C4-2B (cell line): Measurements from ENCODE around the gene SDHA.

Experiments used
- ZFX ChIP-seq: fragments of 450-650 bp; IDR thresholded peaks from 2 replicates; pipeline ENCODE4 v1.6.1; 2017
- TF ChIP-seq, protein P1 (sequence below): fragments of 450-650 bp; conservative IDR thresholded peaks from 2 replicates; pipeline ENCODE4 v1.5.1; 2017; ENCODE audit warnings: mild to moderate bottlenecking

DNA sequence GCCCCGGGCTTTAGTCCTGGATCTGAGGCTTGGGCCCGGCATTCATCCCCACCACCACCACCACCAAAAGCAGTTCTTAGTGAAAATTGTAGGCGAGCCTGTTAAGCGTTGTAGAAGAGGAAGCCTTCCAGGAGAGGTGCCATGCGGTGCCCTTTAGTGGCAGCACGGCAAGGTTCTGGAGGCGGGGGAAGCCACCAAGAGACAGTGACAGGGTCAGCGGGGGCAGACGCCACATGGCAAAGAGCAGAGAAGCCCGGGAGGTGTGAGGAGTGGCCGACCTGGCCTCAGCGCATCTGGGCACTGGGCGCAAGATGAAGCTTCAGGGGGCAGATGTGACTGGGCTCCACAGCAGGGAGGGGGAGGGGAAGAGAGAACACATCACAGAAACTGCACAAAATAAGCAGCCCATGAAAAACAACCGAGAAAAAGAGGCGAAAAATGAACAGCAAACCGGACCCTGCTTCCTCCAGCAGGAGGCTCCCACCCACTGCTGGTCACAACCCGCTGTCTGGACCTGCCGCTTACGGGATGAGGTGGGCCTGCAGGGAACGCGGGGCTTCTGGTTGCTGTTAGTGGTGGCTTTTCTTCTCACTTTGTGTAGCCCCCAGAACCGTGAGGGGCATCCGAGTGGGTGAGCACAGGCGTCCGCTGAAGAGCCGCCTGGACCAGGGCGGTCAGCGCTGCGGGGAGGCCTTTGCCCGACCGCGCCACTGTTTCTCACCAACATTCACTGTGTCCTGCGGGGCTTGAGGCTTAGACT lies 22.5 kb upstream of the SDHA start:
- TF ChIP-seq, protein P1, sequence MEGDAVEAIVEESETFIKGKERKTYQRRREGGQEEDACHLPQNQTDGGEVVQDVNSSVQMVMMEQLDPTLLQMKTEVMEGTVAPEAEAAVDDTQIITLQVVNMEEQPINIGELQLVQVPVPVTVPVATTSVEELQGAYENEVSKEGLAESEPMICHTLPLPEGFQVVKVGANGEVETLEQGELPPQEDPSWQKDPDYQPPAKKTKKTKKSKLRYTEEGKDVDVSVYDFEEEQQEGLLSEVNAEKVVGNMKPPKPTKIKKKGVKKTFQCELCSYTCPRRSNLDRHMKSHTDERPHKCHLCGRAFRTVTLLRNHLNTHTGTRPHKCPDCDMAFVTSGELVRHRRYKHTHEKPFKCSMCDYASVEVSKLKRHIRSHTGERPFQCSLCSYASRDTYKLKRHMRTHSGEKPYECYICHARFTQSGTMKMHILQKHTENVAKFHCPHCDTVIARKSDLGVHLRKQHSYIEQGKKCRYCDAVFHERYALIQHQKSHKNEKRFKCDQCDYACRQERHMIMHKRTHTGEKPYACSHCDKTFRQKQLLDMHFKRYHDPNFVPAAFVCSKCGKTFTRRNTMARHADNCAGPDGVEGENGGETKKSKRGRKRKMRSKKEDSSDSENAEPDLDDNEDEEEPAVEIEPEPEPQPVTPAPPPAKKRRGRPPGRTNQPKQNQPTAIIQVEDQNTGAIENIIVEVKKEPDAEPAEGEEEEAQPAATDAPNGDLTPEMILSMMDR = no peak
- TF ChIP-seq ZFX = no peak
